Coronary artery (tissue), 2 donors: ENCODE results near the gene LLGL2.

Experiments
- DNase-seq: peaks from one replicate; pipeline ENCODE4 v3.0.0-alpha.2; 2017; ENCODE audit warnings: low spot score
- H3K27ac ChIP-seq, 2 donors: fragments of 200-600 bp; sonication (generic); one replicate each; pipeline ENCODE4 v1.5.1; 2016 to 2019
- H3K4me3 ChIP-seq: fragments of 200-600 bp; sonication (generic); 2 replicates; pipeline ENCODE4 v1.5.1; 2016; ENCODE audit warnings: mild to moderate bottlenecking, moderate library complexity
- TF ChIP-seq, protein P1 (sequence below): fragments of 200-600 bp; sonication (generic); IDR thresholded peaks from one replicate; pipeline ENCODE4 v1.5.1; 2019; ENCODE audit warnings: antibody characterized with exemption

LLGL2 gene

DNA sequence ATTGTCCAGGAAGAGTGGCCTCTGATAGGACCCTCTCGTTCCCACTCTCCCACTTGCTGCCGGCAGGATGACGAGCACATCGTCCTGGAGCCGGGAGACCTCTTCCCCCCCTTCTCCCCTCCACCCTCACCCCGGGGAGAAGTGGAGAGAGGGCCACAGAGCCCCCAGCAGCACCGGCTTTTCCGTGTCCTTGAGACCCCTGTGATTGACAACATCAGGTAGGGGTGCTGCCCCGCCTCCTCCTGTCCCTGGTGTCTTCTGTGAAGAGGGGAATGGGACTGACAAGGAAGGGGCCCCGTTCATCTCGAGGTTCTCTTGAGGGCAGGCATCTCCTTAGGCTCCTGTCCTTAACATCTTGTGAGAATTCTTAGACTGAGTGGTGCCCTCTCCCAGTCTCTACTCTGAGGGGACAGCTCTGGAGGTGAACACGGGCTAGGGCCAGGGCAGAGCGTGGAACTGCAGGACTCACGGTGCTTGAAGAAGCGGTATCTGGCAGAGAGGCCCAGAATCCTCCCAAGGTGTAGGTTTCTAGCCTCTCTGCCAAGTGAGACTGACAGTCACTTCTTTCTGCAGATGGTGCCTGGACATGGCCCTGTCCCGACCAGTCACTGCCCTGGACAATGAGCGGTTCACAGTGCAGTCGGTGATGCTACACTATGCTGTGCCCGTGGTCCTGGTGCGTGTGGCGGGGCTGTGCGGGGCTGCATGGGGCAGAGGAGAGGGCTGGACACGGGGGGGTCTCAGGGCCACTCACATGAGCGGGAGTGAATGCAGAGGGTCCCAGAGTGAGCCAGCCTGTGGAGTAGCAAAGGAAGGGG lies 36.6 kb upstream of the LLGL2 start:
- no peak overlapping the region for H3K27ac ChIP-seq
- H3K4me3 ChIP-seq, result no peak overlapping the region
- TF ChIP-seq, protein P1, sequence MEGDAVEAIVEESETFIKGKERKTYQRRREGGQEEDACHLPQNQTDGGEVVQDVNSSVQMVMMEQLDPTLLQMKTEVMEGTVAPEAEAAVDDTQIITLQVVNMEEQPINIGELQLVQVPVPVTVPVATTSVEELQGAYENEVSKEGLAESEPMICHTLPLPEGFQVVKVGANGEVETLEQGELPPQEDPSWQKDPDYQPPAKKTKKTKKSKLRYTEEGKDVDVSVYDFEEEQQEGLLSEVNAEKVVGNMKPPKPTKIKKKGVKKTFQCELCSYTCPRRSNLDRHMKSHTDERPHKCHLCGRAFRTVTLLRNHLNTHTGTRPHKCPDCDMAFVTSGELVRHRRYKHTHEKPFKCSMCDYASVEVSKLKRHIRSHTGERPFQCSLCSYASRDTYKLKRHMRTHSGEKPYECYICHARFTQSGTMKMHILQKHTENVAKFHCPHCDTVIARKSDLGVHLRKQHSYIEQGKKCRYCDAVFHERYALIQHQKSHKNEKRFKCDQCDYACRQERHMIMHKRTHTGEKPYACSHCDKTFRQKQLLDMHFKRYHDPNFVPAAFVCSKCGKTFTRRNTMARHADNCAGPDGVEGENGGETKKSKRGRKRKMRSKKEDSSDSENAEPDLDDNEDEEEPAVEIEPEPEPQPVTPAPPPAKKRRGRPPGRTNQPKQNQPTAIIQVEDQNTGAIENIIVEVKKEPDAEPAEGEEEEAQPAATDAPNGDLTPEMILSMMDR, result no peak
- DNase-seq, result peak; percentile 60

- no peak overlapping the region for H3K27ac ChIP-seq
- DNase-seq, result peak; percentile 66
- TF ChIP-seq, protein P1, result no peak
- H3K4me3 ChIP-seq, result no peak overlapping the region
Observed at GRCh38 chr17:75489511-75489955, 36.0 kb upstream of the LLGL2 start.

GRCh38 chr17:75490173-75490743 lies 35.2 kb upstream of the LLGL2 start:
- DNase-seq, result no peak
- Histone ChIP-seq H3K4me3 (no peak overlapping the region), H3K27ac (no peak overlapping the region)
- TF ChIP-seq, protein P1, result no peak

DNA sequence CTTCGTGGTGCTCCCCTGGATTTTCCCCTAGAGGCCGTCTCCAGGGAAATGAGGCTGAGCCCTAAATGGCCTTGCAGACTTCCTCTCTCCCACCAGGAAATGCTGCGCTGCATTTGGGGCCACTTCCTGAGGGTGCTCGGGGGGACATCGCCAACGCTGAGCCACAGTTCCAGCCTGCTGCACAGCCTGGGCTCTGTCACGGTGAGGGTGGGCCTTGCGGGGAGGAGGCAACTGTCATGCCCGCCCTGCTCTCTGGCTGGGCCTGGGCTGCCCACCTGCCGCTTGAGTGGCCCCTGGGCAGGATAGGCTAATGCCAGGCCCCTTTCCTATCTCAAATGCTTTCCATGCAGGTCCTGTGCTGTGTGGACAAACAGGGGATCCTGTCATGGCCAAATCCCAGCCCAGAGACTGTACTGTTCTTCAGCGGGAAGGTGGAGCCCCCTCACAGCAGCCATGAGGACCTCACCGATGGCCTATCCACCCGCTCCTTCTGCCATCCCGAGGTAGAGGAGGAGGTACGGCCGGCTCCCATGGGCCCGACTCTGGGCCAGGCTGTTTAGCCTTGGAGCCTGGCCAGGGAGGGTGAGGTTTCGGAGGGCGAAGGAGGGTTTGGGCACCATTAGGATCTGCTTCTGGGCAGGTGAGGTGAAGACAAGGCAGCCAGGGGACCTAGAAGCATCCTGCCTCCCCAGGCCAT lies 34.4 kb upstream of the LLGL2 start:
- TF ChIP-seq, protein P1, result no peak
- Histone ChIP-seq H3K27ac (no peak overlapping the region), H3K4me3 (no peak overlapping the region)
- DNase-seq, result no peak

- H3K27ac ChIP-seq, result no peak overlapping the region
- H3K4me3 ChIP-seq, result no peak overlapping the region
- DNase-seq, result no peak
- TF ChIP-seq, protein P1, result no peak
Observed at GRCh38 chr17:75491680-75492079, 33.8 kb upstream of the LLGL2 start.

DNA sequence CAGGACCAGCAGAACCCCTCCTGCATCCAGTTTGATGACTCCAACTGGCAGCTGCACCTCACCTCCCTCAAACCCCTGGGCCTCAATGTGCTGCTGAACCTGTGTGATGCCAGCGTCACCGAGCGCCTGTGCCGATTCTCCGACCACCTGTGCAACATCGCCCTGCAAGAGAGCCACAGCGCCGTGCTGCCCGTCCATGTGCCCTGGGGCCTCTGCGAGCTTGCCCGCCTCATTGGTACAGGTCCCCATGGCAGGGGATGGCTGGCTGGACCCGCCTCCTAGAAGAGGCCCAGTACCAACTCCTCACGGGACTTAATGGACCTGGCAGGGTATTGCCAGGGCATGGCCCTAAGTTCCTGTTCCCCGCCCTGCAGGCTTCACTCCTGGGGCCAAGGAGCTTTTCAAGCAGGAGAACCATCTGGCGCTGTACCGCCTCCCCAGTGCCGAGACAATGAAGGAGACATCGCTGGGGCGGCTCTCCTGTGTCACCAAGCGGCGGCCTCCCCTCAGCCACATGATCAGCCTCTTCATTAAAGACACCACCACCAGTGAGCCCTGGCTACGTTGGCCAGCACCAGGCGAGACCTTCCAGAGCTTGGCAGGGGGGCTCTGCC lies 32.8 kb upstream of the LLGL2 start:
- TF ChIP-seq, protein P1, result no peak
- no peak overlapping the region for H3K27ac ChIP-seq
- no peak overlapping the region for H3K4me3 ChIP-seq
- DNase-seq, result no peak
